CD4-positive, alpha-beta T cell treated with Interleukin-17A for 1 hour (primary cell): ENCODE measurements around the gene PLEKHH1.

ENCODE experiments used
- DNase-seq: peaks from one replicate; pipeline ENCODE4 v3.0.0-alpha.2; 2020

Gene PLEKHH1

DNA sequence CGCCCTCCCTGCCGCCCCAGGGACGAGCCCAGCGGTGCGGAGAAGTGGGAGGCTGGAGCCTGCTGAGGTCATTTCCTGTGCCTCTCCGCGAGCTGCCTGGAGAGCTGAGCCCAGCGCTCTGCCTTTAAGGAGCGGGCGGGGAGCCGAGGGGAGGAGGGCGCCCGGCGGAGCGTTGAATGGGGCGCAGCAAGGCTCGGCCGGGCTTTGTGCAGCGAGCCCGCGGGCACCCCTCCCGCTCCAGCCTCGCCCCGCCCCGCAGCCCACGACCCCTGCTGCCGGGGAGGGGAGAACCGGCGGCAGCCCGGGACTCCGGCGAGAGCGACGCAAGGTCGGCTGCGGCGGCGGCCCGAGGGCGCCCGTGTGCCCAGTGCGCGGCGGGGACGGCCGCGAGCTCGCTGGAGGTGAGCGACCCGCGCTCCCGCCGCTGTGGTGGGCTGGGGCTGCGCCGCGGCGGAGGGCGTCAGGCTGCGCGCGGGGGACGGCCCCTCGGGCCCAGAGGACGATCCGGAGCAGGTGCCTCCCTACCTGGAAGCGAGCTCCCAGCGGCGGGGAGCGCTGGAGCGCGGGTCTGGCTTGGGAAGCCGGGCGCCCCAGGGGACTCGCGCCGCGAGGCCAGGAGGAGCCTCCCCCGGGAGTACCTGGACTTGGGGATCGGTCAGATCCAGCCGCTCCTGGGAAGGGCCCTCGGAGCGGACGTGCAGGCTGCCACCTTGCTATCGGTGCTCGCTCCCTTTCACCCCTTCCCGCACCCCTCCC lies at the start of gene PLEKHH1:
TSS of gene PLEKHH1 (plus strand) at position 293 of the 756 bp plus-strand sequence. CDS start 8,578 bp downstream, outside the sequence.
- DNase-seq: peak; percentile 41

DNA sequence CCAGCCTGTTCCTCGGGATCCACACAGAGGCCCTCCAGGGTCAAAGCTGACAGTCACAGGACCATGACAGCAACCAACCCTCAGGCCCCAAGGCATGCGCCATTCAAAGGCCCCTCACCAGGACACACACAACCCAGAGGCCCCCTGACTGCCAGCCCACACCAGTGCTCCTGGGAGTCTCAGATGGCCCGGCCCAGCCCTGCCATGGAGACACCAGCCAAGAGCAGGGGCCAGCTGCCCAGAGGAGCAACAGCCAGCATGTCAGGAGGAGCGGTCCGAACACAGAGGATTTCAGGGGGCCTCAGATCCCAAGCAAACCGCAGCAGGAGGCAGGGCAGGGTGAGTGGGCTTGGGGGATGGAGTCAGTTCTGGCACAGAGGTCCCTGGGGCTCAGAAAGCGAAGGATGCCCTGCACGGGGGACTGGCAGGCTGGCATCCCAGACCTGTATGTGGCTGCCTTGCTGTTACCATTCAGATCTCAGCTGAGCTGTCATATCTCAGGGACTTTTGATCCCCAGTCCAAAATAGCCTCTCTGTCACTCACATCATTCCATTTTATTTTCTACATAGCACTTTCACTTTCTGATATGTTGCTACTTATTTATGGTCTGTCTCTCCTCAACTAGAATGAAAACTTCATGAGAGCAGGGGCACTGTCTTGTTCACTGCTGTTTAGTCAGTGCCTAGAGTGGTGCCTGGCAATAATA lies 49.4 kb upstream of the PLEKHH1 start:
- no peak for DNase-seq

DNA sequence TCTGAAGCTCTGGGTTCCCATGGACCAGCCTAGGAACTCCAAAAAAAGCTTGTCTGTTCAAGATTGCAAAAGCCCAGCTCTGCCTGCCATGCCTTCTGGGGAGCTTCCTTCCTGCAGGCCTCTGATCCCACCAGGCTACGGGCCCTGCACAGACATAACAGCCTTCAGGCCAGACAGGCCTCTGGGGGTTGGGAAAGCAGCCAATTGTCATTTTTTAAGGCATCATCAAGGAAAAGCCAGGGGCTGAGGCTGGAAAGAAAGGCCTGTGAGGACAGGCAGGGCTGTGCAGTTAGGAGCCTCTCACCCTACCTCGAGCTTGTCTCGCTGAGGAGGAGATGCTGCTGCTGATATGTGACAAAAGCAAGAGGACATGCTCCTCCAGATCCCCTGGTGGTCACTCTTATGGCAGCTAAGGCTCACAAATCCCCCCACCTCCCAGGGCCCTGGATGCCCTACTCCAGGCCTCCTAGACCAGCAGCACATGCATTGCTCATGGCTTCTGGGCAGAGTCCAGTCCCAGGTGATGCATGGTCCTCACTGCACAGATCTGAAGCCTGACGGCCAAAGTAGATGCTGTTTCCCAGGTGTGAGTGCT lies 47.5 kb upstream of the PLEKHH1 start:
- no peak for DNase-seq

GRCh38 chr14:67486890-67487289 lies 46.2 kb upstream of the PLEKHH1 start:
- no peak for DNase-seq

DNA sequence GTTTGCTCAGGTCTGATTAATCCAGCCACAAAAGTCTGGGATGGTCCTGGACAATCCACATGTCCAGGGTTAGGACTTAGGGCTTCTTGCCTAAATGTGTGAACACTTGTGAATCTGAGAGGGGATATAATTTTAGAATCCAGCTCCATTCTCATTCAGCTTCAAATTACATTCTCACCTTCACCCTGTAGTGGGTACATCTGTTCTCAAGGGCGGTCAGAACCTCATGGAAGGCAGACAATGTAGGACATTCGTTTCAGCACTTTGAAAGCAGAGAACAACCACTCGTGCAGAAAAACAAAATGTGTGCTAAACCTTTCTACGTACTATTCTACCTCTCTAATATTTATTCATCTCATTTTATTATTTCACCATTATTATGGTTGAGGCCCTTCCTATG lies 45.8 kb upstream of the PLEKHH1 start:
- no peak for DNase-seq

- peak; percentile 83 for DNase-seq
Measured at GRCh38 chr14:67487937-67488893, 44.9 kb upstream of the PLEKHH1 start, which contains the start of gene TMEM229B. Gene TMEM229B (minus strand): TSS chr14:67488721. CDS start chr14:67473923, 14,798 bp downstream.

DNA sequence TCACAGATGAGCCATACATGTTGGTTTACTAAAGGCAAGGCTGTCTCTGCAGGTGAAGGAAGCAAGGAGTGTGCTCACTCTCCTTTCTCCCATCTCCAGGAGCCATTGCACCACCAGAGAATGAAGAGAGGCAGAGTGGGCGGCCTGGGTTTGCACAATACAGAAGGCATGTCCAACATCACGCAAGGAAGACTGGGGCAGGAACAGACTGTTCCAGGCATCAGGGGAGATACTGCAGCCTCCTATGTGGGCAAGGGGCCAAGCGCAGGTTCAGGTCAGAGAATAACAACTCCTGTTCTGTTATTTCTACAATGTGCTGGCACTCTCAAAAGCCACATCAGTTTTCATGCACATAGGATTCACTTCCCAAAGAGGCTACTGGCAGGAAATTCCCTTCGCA lies 42.9 kb upstream of the PLEKHH1 start:
- no peak for DNase-seq

GRCh38 chr14:67491285-67491684 lies 41.8 kb upstream of the PLEKHH1 start:
- no peak for DNase-seq

DNA sequence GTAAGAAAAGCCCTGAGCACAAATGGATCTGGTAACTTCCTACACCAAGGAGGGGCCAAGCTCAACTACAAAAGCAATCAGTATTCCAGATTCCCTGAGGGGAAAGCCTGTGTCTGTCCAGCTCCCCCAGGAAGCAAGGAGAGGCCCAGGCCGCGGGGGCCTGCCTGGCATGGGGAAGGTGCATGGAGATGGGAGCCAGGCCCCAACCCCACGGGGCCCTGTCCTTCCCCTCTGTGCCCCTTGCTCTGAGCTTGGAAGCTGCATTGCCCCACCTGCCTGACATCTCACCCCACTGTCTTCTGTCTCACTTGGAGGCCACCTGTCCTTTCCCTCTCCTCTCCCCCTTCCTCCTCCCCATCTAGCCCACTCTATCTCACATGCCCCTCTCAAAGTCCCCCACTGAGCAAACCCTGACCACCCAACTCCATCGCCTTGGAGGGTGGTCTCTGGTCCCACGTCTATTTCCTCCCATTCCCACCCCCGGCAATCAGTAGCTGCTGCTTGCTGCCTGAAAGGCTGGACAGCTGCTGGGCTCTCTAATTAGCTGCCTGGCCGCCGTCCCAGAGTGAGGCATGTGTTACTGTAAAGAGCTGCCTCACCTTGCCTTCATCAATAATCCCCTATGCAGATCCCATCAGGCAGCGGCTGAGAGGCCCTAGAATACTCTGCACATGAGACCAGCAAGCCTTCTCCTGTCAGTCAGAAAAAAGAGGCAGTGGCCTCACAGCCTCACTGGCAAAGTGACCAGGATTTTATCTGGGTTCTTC lies 41.2 kb upstream of the PLEKHH1 start:
- no peak for DNase-seq

DNA sequence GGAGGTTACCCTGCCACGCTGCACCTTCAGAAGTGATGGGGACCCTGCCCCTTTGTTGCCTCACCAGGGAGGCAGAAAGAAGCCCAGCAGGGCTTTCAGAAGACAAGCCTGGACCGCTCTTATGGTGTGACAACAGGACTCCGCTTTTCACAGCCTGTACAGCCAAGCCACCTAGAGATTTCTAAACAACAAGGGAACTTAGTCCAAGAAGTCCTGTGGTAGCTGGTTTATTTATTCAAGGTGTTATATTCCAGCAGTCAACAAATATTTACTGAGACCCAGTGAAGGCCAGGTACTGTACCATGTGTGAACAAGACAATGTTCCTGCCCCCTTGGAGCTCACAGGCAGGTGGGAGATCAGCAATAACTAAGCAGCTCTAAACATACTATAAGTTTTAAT lies 40.6 kb upstream of the PLEKHH1 start:
- no peak for DNase-seq

DNA sequence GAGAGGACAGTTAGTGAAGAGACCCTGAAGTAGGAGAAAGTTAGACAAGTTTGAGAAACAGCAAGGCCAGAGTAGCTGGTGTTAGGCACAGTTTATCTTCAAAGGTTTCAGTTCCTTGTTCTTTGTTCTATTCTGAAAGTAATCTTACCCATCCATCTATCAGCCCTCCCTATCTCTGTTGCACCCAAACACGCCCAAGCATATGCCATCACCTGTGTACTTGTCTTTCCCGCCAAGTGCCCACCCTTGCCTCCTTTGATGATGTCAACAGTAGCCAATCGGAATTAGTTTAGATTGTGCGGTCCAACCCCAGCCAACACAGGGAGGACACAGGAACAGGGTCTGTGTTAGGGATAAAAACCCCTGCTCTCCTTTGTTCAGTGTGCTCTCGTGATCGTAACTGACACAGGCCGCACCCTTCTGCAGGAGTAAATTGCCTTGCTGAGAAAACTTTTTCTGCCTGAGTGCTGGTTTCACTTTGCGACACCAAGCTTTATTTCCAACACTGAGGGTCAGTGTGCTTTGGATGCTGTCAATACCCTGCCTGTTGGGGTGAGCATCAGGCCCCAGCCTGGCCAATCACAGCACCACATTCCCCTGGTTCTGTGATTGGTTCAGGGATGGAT lies 39.9 kb upstream of the PLEKHH1 start:
- no peak for DNase-seq

DNA sequence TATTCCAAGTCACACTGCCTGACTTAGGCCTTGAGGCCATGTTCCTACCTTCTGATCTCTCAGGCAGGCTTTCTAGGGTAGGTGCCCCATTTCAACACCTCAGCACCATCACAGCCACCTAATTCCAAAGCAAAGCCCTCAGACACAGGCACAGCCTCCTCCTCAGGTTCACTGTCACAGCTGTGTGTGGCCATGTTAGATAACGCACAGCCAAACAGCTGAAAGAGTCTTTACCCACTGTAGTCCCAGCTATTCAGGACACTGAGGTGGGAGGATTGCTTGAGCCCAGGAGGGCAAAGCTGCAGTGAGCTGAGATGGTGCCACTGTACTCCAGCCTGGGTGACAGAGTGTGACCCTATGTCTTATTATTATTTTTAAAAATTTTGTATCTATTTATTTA lies 37.3 kb upstream of the PLEKHH1 start:
- no peak for DNase-seq

DNA sequence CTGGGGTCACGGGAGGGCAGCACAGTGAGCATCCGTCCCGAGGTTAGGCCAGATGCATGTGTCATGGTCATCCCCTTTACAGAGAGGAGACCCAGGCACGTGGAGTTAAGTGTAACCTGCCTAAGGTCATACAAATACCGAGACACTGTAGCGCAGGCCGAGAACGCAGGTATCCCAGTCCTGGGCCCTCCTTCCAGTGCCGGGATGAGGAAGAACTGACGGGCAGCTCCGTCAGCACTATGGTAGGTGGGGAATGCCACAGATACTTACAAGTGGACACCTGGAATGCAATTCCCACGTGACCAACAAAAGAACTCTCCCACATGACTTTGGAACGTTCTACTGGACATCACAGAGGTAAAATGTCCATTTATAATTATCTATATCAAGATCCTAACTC lies 35.9 kb upstream of the PLEKHH1 start:
- DNase-seq: no peak

- no peak for DNase-seq
Measured at GRCh38 chr14:67497716-67498115, 35.4 kb upstream of the PLEKHH1 start.

- DNase-seq: no peak
Measured at GRCh38 chr14:67500981-67501380, 32.1 kb upstream of the PLEKHH1 start.

DNA sequence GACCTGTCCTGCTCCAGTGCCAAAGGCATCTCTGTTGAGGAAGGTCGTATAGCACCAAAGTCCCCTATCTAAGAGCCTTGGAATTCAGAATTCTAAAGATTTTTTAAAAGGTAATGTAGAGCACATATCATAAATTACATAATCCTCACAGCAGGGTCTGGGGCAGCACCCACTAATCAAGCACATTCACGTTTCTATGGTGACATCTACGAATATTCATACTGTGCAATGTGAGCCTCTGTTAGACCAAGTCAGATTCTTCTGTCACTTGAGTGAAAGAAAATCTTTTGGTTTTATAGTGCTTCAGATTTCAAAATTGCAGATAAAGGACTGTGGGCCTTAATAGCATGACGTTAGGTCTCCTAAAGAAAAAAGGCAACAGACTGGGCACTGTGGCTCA lies 31.4 kb upstream of the PLEKHH1 start:
- DNase-seq: no peak

DNA sequence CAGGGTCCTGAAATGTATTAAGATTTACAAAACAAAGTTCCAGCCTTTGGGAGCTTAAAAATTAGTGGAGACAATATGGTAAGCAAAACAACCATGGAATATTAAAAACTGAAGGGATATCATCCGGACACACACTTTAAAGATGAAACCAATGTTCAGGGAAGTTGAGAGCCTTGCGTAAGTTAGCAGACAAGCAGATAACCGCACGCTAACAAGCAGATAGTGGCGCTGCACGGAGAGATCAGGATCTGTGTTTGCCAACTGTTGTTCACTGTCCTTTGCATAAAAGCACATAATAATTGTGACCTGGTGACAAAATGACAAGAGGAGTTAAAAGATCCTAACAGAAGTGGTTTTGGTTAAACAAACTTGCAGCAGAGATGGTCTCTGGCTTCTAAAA lies 30.2 kb upstream of the PLEKHH1 start:
- DNase-seq: no peak

DNA sequence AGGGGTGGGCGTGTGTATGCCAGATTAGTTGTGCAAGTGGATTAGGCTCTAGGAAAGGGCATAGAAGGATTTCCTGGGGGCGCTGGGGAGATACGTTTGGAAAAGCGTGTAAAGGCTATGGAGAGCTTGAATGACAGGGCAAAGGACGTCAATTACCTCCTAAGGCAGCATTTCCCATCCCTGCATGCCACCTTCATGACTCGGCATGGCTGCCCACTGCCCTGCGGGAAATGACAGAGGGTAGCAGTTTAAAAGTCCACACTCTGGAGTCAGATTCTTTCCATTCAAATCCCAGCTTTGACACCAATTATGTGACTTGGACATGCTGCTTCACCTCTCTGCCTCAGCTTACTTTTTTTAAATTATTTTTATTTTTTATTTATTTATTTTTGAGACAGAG lies 29.8 kb upstream of the PLEKHH1 start:
- no peak for DNase-seq

DNA sequence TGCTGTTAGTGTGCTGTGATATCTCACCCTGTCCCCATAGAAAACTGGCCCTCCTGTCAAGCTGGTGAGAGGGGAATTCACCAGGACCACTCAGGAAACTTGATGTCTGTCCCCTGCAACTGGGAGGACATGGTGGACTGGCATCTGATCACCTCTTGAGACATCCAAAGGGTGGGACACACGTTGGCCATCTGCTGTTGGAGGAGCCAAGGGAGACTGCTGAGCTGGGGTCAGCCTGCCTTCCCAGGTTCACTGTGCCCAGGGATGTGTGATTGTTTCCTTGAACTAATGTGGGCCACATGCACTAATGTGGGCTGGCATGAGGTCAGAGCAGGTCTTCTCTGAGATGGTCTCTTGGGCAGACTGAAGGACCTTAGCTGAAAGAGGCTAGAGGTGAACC lies 27.8 kb upstream of the PLEKHH1 start:
- DNase-seq: no peak

- DNase-seq: no peak
Measured at GRCh38 chr14:67508956-67509355, 24.1 kb upstream of the PLEKHH1 start.

DNA sequence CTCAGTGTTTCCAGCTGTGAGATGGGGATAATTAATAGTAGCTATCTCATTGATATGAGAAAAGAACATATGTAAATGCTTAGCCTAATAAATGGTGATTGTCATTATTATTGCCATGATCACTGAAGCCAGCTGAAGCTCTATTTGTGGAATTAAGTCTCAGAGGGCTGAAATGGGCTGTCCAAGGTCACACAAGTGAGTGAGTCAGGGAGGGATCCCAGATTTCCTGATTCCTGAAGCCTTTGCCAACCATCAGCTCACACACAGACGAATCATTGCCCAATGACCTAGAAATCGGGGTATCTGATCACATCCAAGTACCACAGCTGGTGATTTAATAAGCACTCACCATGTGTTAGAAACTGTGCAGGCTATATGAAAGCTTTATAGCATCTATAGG lies 23.0 kb upstream of the PLEKHH1 start:
- DNase-seq: no peak

- no peak for DNase-seq
Measured at GRCh38 chr14:67510836-67511235, 22.3 kb upstream of the PLEKHH1 start.
